MCF 10A (cell line): ENCODE results near the gene MANSC1. TPM values are rescaled to one million over a fixed set of nuclear protein-coding genes. Genes with fewer than 3 reads are reported as not detected.

Experiments used
- BruUV-seq: library from RNA; stranded (reverse); fragments of 400-500 nt; replicated peaks from 2 replicates; lab custom pipeline; 2021; lab: Mats Ljungman, UMichigan
- CTCF ChIA-PET: fragments of 300-600 bp; sonication (Branson Sonifier 250); formaldehyde crosslinking; extraction: SDS; loops from one replicate; lab custom pipeline; 2021; ENCODE audit warnings: antibody characterized with exemption, inconsistent platforms; lab: Yijun Ruan, JAX
- POLR2A ChIA-PET: fragments of 300-600, 350-650 bp; sonication (Branson Sonifier 250); formaldehyde crosslinking; extraction: SDS; loops from one replicate; lab custom pipeline; 2020; ENCODE audit warnings: antibody characterized with exemption, inconsistent platforms; lab: Yijun Ruan, JAX
- DNase-seq: peaks from one replicate; pipeline ENCODE4 v3.0.0-alpha.2; 2018; ENCODE audit not compliant: unreplicated experiment
- H3K27ac Mint-ChIP-seq: one replicate; pipeline ENCODE4 v1.8.0; 2022; ENCODE audit warnings: mild to moderate bottlenecking, low read depth, mixed read lengths; ENCODE audit not compliant: unreplicated experiment
- H3K27me3 Mint-ChIP-seq: one replicate; pipeline ENCODE4 v1.8.0; 2022; ENCODE audit warnings: mixed read lengths; ENCODE audit not compliant: insufficient read depth, unreplicated experiment
- H3K36me3 Mint-ChIP-seq: one replicate; pipeline ENCODE4 v1.8.0; 2022; ENCODE audit warnings: mild to moderate bottlenecking, moderate library complexity, mixed read lengths; ENCODE audit not compliant: insufficient read depth, unreplicated experiment
- H3K4me1 Mint-ChIP-seq: one replicate; pipeline ENCODE4 v1.8.0; 2022; ENCODE audit warnings: mixed read lengths; ENCODE audit not compliant: insufficient read depth, unreplicated experiment
- H3K4me3 Mint-ChIP-seq: one replicate; pipeline ENCODE4 v1.8.0; 2022; ENCODE audit warnings: mild to moderate bottlenecking, moderate library complexity, mixed read lengths; ENCODE audit not compliant: unreplicated experiment
- H3K9me3 Mint-ChIP-seq: one replicate; pipeline ENCODE4 v1.8.0; 2022; ENCODE audit warnings: mixed read lengths; ENCODE audit not compliant: unreplicated experiment
- CTCF ChIP-seq: fragments of 200-600 bp; IDR thresholded peaks from one replicate; pipeline ENCODE4 v1.8.0; 2022; ENCODE audit warnings: antibody characterized with exemption, mild to moderate bottlenecking; ENCODE audit not compliant: unreplicated experiment
- intact Hi-C: fragments of 100-400 bp; cut with micrococcal nuclease; formaldehyde crosslinking; loops from 2 replicates; pipeline ENCODE4 v1.14.1; 2022
- total RNA-seq: library from RNA; stranded (reverse); gene quantifications from 2 replicates; pipeline ENCODE4 v1.2.3, GENCODE V29; 2022

MANSC1 gene
- total RNA-seq, 1 experiment from 2014 or later = 10.1 TPM

GRCh38 chr12:12326262-12326661 lies 23.8 kb downstream of the MANSC1 start:
- ChIA-PET CTCF (interaction anchor here (0.6 to 6.4 kb wide), 16 partner anchors 15 to 1722 kb away, joined by 3 to 51 read pairs (median 4); no protein-coding TSS in a partner anchor), POLR2A (interaction anchor here (0.7 kb wide), 1 partner anchor 244 kb away, joined by 3 read pairs; no protein-coding TSS in a partner anchor)
- BruUV-seq = no TSS peak
- no peaks in the 10 kb centered on the region for H3K27me3 Mint-ChIP-seq
- H3K27ac Mint-ChIP-seq = no peak overlapping the region
- no peak overlapping the region for H3K4me3 Mint-ChIP-seq
- H3K36me3 Mint-ChIP-seq = peaks cover 10% of the 10 kb centered on the region
- peaks cover 6% of the 10 kb centered on the region for H3K4me1 Mint-ChIP-seq
- no peak for TF ChIP-seq CTCF
- no peaks in the 10 kb centered on the region for H3K9me3 Mint-ChIP-seq
- no peak for DNase-seq
- intact Hi-C loops = loop anchor here (5.0 to 10.0 kb wide), 2 partner anchors 59 to 771 kb away; partner anchors contain the start of gene LRP6

- no peak for DNase-seq
- ChIA-PET POLR2A (interaction anchor here (0.6 to 0.7 kb wide), 3 partner anchors 58 to 1050 kb away, joined by 3 to 4 read pairs (median 3); no protein-coding TSS in a partner anchor), CTCF (interaction anchor here (0.6 to 6.4 kb wide), 4 partner anchors 229 to 817 kb away, joined by 3 to 51 read pairs (median 6); no protein-coding TSS in a partner anchor)
- no peak overlapping the region for H3K27ac Mint-ChIP-seq
- intact Hi-C loops = loop anchor here (10.0 kb wide), 1 partner anchor 769 kb away; no protein-coding TSS in a partner anchor
- peaks cover 6% of the 10 kb centered on the region for H3K4me1 Mint-ChIP-seq
- H3K27me3 Mint-ChIP-seq = no peaks in the 10 kb centered on the region
- H3K4me3 Mint-ChIP-seq = no peak overlapping the region
- no TSS peak for BruUV-seq
- no peaks in the 10 kb centered on the region for H3K9me3 Mint-ChIP-seq
- no peaks in the 10 kb centered on the region for H3K36me3 Mint-ChIP-seq
- no peak for TF ChIP-seq CTCF
Measured at GRCh38 chr12:12323591-12323990, 26.5 kb downstream of the MANSC1 start.

- CTCF ChIA-PET = interaction anchor here (0.6 to 0.9 kb wide), 2 partner anchors 229 to 743 kb away, joined by 4 to 7 read pairs; no protein-coding TSS in a partner anchor
- Mint-ChIP-seq H3K4me1 (peaks cover 6% of the 10 kb centered on the region), H3K9me3 (no peaks in the 10 kb centered on the region), H3K27ac (no peak overlapping the region), H3K4me3 (no peak overlapping the region), H3K27me3 (no peaks in the 10 kb centered on the region), H3K36me3 (no peaks in the 10 kb centered on the region)
- DNase-seq = no peak
- POLR2A ChIA-PET = interaction anchor here (0.6 to 0.7 kb wide), 2 partner anchors 101 to 1050 kb away, joined by 3 to 4 read pairs; no protein-coding TSS in a partner anchor
- intact Hi-C loops = loop anchor here (10.0 kb wide), 1 partner anchor 768 kb away; no protein-coding TSS in a partner anchor
- TF ChIP-seq CTCF = no peak
- no TSS peak for BruUV-seq
Measured at GRCh38 chr12:12323118-12323517, 26.9 kb downstream of the MANSC1 start.

- Mint-ChIP-seq H3K4me1 (no peaks in the 10 kb centered on the region), H3K9me3 (no peaks in the 10 kb centered on the region), H3K27me3 (no peaks in the 10 kb centered on the region), H3K27ac (no peak overlapping the region), H3K36me3 (no peaks in the 10 kb centered on the region), H3K4me3 (no peak overlapping the region)
- intact Hi-C loops = loop anchor here (10.0 kb wide), 1 partner anchor 765 kb away; no protein-coding TSS in a partner anchor
- no peak for TF ChIP-seq CTCF
- no peak for DNase-seq
- CTCF ChIA-PET = interaction anchor here (0.6 to 2.9 kb wide), 5 partner anchors 9 to 242 kb away, joined by 3 to 11 read pairs (median 3); no protein-coding TSS in a partner anchor
- BruUV-seq = no TSS peak
- POLR2A ChIA-PET = interaction anchor here (0.6 kb wide), 1 partner anchor 10 kb away, joined by 3 read pairs; no protein-coding TSS in a partner anchor
Measured at GRCh38 chr12:12319451-12320183, 30.4 kb downstream of the MANSC1 start.
